ENCODE data around the gene MAPKAP1.

DNA sequence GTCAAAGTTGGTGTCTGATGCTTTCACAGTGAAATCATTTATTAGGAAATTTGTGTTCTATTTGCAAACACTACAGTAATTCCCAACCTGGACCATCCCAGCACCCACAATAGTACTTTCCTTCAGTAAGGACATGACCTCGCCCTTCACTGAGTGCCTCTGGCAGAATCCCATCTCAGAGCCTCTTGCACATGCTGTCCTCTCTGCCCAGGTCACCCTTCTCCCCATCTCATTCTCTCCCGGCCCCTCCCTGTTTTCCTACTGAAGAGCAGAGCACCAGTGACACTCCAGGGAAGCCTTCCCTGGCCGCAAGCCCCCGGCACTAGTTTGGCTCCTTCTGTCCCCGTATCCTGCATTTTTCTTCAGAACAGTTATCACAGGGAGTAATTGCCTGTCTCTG lies 220.4 kb downstream of the MAPKAP1 start:
- no peak for TF ChIP-seq POLR2A (IDR thresholded peaks at IDR 0.05; ENCODE audit: low read length)
- TF ChIP-seq GATA1 (IDR thresholded peaks at IDR 0.05; ENCODE audit: low read depth, low read length): no peak
